ENCODE results near the gene PIP4K2A.

PIP4K2A gene

GRCh38 chr10:22599048-22599561, 115.3 kb downstream of the PIP4K2A start:
- no peak for DNase-seq (ENCODE audit: low spot score)

GRCh38 chr10:22598478-22598877, 115.9 kb downstream of the PIP4K2A start:
- no peak for DNase-seq (ENCODE audit: low spot score)

- no peak for DNase-seq (ENCODE audit: low spot score)
These were observed 117.2 kb downstream of the PIP4K2A start for GRCh38 chr10:22597138-22597537.

GRCh38 chr10:22593636-22594198, 120.7 kb downstream of the PIP4K2A start:
- DNase-seq (ENCODE audit: low spot score), result no peak

- no peak for DNase-seq (ENCODE audit: low spot score)
These were observed 121.4 kb downstream of the PIP4K2A start for GRCh38 chr10:22593026-22593425.

GRCh38 chr10:22589851-22590514, 124.4 kb downstream of the PIP4K2A start:
- DNase-seq (ENCODE audit: low spot score), result no peak

- DNase-seq (ENCODE audit: low spot score), result no peak
These were observed 125.9 kb downstream of the PIP4K2A start for GRCh38 chr10:22588462-22588861.

GRCh38 chr10:22583683-22584082, 130.7 kb downstream of the PIP4K2A start:
- DNase-seq (ENCODE audit: low spot score), result no peak

- DNase-seq (ENCODE audit: low spot score), result no peak
These were observed 132.9 kb downstream of the PIP4K2A start for GRCh38 chr10:22581461-22581860.

- DNase-seq (ENCODE audit: low spot score), result no peak
These were observed 133.7 kb downstream of the PIP4K2A start for GRCh38 chr10:22580711-22581110.

GRCh38 chr10:22579826-22580225, 134.6 kb downstream of the PIP4K2A start:
- no peak for DNase-seq (ENCODE audit: low spot score)

GRCh38 chr10:22573820-22574569, 140.4 kb downstream of the PIP4K2A start:
- DNase-seq (ENCODE audit: low spot score), result peak; percentile 35

- no peak for DNase-seq (ENCODE audit: low spot score)
These were observed 143.5 kb downstream of the PIP4K2A start for GRCh38 chr10:22570733-22571430.

- DNase-seq (ENCODE audit: low spot score), result no peak
These were observed 144.1 kb downstream of the PIP4K2A start for GRCh38 chr10:22570234-22570633.

GRCh38 chr10:22568928-22569327, 145.4 kb downstream of the PIP4K2A start:
- no peak for DNase-seq (ENCODE audit: low spot score)

- no peak for DNase-seq (ENCODE audit: low spot score)
These were observed 150.3 kb downstream of the PIP4K2A start for GRCh38 chr10:22564060-22564459.

- DNase-seq (ENCODE audit: low spot score), result no peak
These were observed 152.5 kb downstream of the PIP4K2A start for GRCh38 chr10:22561909-22562308.

- DNase-seq (ENCODE audit: low spot score), result no peak
These were observed 153.5 kb downstream of the PIP4K2A start for GRCh38 chr10:22560913-22561239.

- DNase-seq (ENCODE audit: low spot score), result no peak
These were observed 154.1 kb downstream of the PIP4K2A start for GRCh38 chr10:22560096-22560912.

- no peak for DNase-seq (ENCODE audit: low spot score)
These were observed 157.1 kb downstream of the PIP4K2A start for GRCh38 chr10:22557321-22557720.

- DNase-seq (ENCODE audit: low spot score), result no peak
These were observed 157.6 kb downstream of the PIP4K2A start for GRCh38 chr10:22556774-22557173.
